Measurements from ENCODE around the gene JUP.
A peak's percentile ranks its signal among the peaks of the same experiment; 100 is the strongest.

The JUP gene

GRCh38 chr17:41717408-41718286 lies 68.9 kb downstream of the JUP start:
- no peak for DNase-seq

DNA sequence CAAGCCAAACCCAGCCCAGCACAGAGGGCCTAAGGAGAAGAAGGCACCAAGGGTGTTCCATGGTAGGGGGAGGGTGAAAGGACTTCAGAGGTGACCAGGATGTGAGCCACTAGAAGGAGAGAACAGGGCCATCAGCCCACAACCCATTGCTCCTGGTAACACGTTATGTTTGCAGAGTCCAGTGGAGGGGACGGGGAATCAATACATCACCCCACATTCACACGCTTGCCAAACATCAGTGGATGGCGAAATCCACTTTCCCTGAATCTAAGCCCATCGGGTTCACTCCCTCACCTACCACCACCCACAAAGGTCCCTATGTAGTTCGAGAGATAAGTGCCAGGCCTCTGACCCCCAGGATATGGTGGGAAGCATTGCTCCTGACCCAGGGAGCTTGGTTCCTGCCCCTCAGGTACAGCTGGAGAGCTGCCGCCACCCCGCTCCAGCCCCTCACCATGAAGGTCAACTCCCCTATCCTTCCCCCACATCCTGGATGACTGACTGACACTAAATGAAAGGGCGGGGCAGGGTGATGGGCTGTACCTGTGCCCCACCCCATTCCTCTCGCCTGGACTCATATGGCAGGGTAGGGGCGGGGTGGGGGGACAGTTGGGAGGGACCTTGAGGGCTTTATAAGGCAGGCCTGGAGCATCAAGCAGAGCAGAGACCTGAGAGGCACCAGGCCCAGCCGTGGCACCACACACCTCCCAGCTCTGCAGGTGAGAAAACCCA lies 74.7 kb downstream of the JUP start, which contains the start of gene GAST:
Gene GAST, plus strand, starts transcription at position 663 of the 732 bp plus-strand sequence. CDS start 3,106 bp downstream, outside the sequence.
- DNase-seq, result no peak

DNA sequence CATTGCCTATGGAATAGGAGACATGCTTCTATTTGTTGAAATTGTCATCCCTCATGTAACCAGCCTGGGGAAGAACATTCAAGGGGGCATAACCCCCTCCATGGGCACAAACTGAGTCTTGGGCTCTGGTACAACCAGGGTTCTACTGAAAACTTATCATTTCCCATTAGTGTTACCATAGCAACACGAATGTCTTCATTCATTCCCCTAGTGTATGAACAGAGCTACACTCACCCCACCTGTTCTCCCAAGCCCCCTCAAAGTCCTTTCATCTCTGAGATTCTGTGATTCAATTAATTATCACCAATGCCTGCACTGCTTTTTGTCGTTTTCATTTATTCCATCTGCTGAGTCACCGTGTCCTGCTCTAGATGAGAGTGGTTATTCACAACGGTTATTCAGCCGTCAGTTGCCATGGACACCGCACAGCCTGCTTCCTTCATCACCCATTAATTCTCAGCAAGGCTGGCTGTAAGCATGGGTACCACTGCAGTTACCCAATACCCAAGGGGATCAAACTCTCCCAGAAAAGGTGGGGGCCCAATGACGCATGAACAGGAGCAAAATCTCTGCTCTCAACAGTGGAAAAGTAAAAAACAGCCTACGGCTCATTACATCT lies 75.9 kb downstream of the JUP start:
- peak; percentile 70 for DNase-seq

GRCh38 chr17:41707803-41708669 lies 78.5 kb downstream of the JUP start:
- no peak for DNase-seq

DNA sequence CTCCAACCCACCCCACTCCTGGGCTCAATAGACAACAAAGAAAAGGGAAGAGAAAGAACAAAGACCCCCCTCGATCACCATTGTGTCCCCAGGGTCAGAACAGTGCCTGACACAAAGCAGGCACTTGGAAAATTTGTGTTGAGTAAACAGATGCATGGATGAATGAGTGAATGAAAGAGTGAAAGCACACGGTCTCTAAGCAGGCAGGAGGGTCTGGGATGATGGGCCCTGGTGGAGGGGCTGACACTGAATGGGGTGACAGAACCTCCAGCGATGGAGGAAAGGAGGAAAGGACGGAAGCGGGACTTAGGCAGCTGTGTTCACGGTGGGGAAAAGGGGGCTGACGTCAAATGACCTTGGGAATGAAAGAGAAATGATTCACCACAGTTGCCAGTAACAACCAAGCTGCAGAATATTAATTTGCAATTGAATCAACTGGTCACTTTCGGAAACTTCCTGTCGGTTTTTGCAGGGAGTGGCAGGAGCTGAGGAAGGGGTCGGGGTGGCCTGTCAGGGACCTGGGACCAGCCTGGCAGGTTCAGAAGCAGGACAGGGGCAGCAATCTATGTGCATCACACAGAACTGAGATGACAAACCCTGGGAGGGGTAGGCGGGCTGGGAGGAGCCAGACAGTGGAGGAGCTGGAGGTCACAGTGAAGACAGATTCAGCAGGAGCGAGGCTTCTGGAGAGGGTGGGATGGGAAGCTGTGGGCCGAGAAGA lies 81.1 kb downstream of the JUP start:
- peak; percentile 82 for DNase-seq

Measured in retina (tissue), 1 donor.